ENCODE data around the gene OMP.

DNA sequence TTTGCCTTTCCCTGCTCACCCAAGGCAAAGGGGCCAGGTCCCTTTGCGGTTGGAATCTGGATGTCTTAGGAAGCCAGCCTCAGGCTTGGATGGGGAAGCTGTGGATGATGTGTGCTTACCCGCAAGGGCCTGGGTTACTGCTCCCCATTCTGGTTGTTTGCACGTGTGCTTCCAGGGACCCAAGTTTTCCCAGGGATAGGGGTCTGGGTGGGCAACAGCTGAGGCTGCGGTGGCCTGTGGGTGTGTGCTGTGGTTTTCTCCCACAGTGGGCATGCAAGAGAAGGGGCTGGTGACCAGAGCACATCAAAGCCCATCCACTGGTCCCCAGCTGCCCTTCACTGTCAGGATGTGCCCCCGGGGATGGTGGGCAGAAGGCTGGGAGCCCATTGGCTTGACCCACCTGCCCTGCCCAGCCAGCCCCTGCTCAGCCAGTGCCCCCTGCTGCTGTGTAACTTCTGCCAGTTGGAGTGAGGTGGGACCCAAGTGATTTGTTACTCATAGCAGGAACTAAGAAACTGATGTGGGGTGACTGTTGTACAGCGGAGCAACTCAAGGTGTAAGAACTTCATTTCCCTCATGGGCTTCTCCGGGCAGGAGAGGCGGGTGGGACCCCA lies 32.6 kb upstream of the OMP start:
- TF ChIP-seq, protein P1, sequence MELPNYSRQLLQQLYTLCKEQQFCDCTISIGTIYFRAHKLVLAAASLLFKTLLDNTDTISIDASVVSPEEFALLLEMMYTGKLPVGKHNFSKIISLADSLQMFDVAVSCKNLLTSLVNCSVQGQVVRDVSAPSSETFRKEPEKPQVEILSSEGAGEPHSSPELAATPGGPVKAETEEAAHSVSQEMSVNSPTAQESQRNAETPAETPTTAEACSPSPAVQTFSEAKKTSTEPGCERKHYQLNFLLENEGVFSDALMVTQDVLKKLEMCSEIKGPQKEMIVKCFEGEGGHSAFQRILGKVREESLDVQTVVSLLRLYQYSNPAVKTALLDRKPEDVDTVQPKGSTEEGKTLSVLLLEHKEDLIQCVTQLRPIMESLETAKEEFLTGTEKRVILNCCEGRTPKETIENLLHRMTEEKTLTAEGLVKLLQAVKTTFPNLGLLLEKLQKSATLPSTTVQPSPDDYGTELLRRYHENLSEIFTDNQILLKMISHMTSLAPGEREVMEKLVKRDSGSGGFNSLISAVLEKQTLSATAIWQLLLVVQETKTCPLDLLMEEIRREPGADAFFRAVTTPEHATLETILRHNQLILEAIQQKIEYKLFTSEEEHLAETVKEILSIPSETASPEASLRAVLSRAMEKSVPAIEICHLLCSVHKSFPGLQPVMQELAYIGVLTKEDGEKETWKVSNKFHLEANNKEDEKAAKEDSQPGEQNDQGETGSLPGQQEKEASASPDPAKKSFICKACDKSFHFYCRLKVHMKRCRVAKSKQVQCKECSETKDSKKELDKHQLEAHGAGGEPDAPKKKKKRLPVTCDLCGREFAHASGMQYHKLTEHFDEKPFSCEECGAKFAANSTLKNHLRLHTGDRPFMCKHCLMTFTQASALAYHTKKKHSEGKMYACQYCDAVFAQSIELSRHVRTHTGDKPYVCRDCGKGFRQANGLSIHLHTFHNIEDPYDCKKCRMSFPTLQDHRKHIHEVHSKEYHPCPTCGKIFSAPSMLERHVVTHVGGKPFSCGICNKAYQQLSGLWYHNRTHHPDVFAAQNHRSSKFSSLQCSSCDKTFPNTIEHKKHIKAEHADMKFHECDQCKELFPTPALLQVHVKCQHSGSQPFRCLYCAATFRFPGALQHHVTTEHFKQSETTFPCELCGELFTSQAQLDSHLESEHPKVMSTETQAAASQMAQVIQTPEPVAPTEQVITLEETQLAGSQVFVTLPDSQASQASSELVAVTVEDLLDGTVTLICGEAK (IDR thresholded peaks at IDR 0.05), result no peak
- TF ChIP-seq, protein P1 (CRISPR knock-in tag; IDR thresholded peaks at IDR 0.05), result no peak
- TF ChIP-seq RNF2 (conservative IDR thresholded peaks at IDR 0.05; ENCODE audit: low read depth) (no peak), PCBP2 (optimal IDR thresholded peaks at IDR 0.05; ENCODE audit: low read depth, low read length, poor library complexity, severe bottlenecking) (no peak), NFIB (CRISPR knock-in tag; IDR thresholded peaks at IDR 0.05; ENCODE audit: borderline replicate concordance) (no peak)

All from HepG2 (cell line).